Loucy (cell line): ENCODE data around the gene PARS2.

ENCODE experiments used
- H2AFZ ChIP-seq: fragments of 200-600 bp; sonication (generic); 2 replicates; pipeline ENCODE4 v1.6.0; 2016; ENCODE audit warnings: antibody characterized with exemption, mild to moderate bottlenecking, low read length, moderate library complexity
- H3F3A ChIP-seq: fragments of 200-600 bp; 2 replicates; pipeline ENCODE4 v1.6.0; 2016; ENCODE audit warnings: antibody characterized with exemption, low read depth, mild to moderate bottlenecking
- H3K27me3 ChIP-seq: fragments of 200-600 bp; sonication (generic); 2 replicates; pipeline ENCODE4 v1.6.1; 2014; ENCODE audit warnings: low read length, mild to moderate bottlenecking; ENCODE audit not compliant: insufficient read depth, poor library complexity, severe bottlenecking
- H3K36me3 ChIP-seq: fragments of 200-600 bp; sonication (generic); 2 replicates; pipeline ENCODE4 v1.6.1; 2016; ENCODE audit warnings: low read length; ENCODE audit not compliant: insufficient read depth
- H3K4me1 ChIP-seq: fragments of 200-600 bp; sonication (generic); 2 replicates; pipeline ENCODE4 v1.5.1; 2014; ENCODE audit warnings: low read length, mild to moderate bottlenecking; ENCODE audit not compliant: insufficient read depth, poor library complexity, severe bottlenecking
- H3K4me2 ChIP-seq: fragments of 200-600 bp; sonication (generic); 2 replicates; pipeline ENCODE4 v1.6.0; 2014; ENCODE audit warnings: antibody characterized with exemption, low read length, low read depth, mild to moderate bottlenecking; ENCODE audit not compliant: poor library complexity, severe bottlenecking
- H3K4me3 ChIP-seq: fragments of 200-600 bp; sonication (generic); 2 replicates; pipeline ENCODE4 v1.5.1; 2014; ENCODE audit warnings: low read length, mild to moderate bottlenecking, mixed read lengths; ENCODE audit not compliant: poor library complexity, severe bottlenecking
- H3K79me2 ChIP-seq: fragments of 200-600 bp; sonication (generic); 2 replicates; pipeline ENCODE4 v1.6.1; 2014; ENCODE audit warnings: low read length; ENCODE audit not compliant: insufficient read depth
- H3K9ac ChIP-seq: fragments of 200-600 bp; sonication (generic); 2 replicates; pipeline ENCODE4 v1.6.0; 2014; ENCODE audit warnings: mild to moderate bottlenecking, low read depth, low read length, moderate library complexity; ENCODE audit not compliant: poor library complexity, severe bottlenecking
- H3K9me2 ChIP-seq: fragments of 200-600 bp; sonication (generic); replicated peaks from 2 replicates; pipeline ENCODE4 v1.6.1; 2016; ENCODE audit warnings: low read depth, low read length, mixed read lengths
- H3K9me3 ChIP-seq: fragments of 200-600 bp; sonication (generic); 2 replicates; pipeline ENCODE4 v1.6.1; 2014; ENCODE audit warnings: mild to moderate bottlenecking, antibody characterized with exemption, low read length, low read depth; ENCODE audit not compliant: insufficient read depth
- H4K20me1 ChIP-seq: fragments of 200-600 bp; sonication (generic); 2 replicates; pipeline ENCODE4 v1.6.0; 2014; ENCODE audit warnings: antibody characterized with exemption, low read length, mild to moderate bottlenecking; ENCODE audit not compliant: insufficient read depth, poor library complexity, severe bottlenecking
- CTCF ChIP-seq: fragments of 200-600 bp; sonication (generic); conservative IDR thresholded peaks from 2 replicates; pipeline ENCODE4 v1.5.1; 2014; ENCODE audit warnings: mild to moderate bottlenecking, antibody characterized with exemption, low read length
- EZH2phosphoT487 ChIP-seq: fragments of 200-600 bp; IDR thresholded peaks from 2 replicates; pipeline ENCODE4 v1.6.1; 2018; ENCODE audit warnings: antibody characterized with exemption, mild to moderate bottlenecking, moderate library complexity, borderline replicate concordance

PARS2 gene

GRCh38 chr1:54714881-54715492, 49.3 kb downstream of the PARS2 start:
- Histone ChIP-seq H3K36me3 (no peaks in the 10 kb centered on the region), H3F3A (no peaks in the 10 kb centered on the region), H3K27me3 (no peaks in the 10 kb centered on the region), H3K79me2 (peaks cover 29% of the 10 kb centered on the region), H3K4me1 (peaks cover 7% of the 10 kb centered on the region), H2AFZ (peak overlapping the region; percentile 93), H3K4me3 (peak overlapping the region; percentile 97), H3K4me2 (peak overlapping the region; percentile 85), H3K9me3 (no peaks in the 10 kb centered on the region), H3K9me2 (no peaks in the 10 kb centered on the region), H3K9ac (peak overlapping the region; percentile 86), H4K20me1 (no peaks in the 10 kb centered on the region)
- TF ChIP-seq CTCF (no peak), EZH2phosphoT487 (no peak)

DNA sequence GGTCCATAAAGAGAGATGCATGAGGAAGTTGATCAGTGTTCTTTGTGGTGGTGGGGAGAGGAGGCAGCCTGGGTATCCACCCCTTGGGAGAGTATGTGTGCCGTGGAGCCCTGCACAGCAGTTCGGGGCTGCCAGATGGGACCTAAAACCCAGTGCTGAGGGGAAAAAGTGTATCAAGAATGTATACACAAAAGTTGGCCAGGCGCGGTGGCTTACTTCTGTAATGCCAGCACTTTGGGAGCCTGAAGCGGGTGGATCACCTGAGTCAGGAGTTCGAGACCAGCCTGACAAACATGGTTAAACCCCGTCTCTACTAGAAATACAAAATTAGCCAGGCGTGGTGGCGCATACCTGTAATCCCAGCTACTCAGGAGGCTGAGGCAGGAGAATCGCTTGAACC, 52.8 kb downstream of the PARS2 start:
- Histone ChIP-seq H3K4me3 (no peak overlapping the region), H2AFZ (no peak overlapping the region), H3K36me3 (no peaks in the 10 kb centered on the region), H3K9me3 (no peaks in the 10 kb centered on the region), H4K20me1 (no peaks in the 10 kb centered on the region), H3K9me2 (no peaks in the 10 kb centered on the region), H3K4me2 (no peak overlapping the region), H3K9ac (no peak overlapping the region), H3K27me3 (no peaks in the 10 kb centered on the region), H3F3A (no peaks in the 10 kb centered on the region), H3K79me2 (peaks cover 9% of the 10 kb centered on the region), H3K4me1 (peaks cover 2% of the 10 kb centered on the region)
- no peak for TF ChIP-seq EZH2phosphoT487
- no peak for TF ChIP-seq CTCF

DNA sequence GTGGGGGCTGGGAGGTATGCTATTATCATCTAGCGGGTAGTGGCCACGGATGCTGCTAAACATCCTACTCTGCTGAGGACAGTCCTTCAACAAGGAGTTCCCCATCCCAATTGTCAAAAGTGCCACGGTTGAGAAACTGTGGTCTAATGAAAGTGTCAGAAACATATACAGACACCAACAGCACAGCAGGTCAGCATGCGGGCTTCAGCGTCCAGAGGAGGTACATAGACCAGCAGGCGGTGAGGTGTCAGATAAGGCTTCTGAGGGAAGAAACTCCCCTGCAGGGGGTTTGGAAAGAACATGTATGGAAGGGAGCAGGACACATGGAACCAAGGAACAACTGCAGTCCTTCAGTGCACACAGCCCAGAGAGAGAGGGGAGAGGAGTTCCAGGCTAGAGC, 53.5 kb downstream of the PARS2 start:
- Histone ChIP-seq H3K79me2 (peaks cover 2% of the 10 kb centered on the region), H3K4me2 (no peak overlapping the region)

More for the DNA sequence above, 53.5 kb downstream of the PARS2 start:
- Histone ChIP-seq H3K36me3 (no peaks in the 10 kb centered on the region), H3F3A (no peaks in the 10 kb centered on the region), H4K20me1 (no peaks in the 10 kb centered on the region), H3K9ac (no peak overlapping the region), H3K9me2 (no peaks in the 10 kb centered on the region), H3K4me3 (no peak overlapping the region), H3K9me3 (no peaks in the 10 kb centered on the region), H3K4me1 (no peaks in the 10 kb centered on the region), H2AFZ (no peak overlapping the region), H3K27me3 (no peaks in the 10 kb centered on the region)
- TF ChIP-seq CTCF (no peak), EZH2phosphoT487 (no peak)
